Fibroblast of lung (primary cell): ENCODE measurements around the gene OCIAD1.

Experiments used
- CTCF ChIP-seq, 2 donors: IDR thresholded peaks in 1 of 2; conservative IDR thresholded peaks in 1 of 2; 1 replicate in 1 of 2; 2 replicates in 1 of 2; pipeline ENCODE4 v1.5.1; 2011 to 2012; ENCODE audit warnings: low read length in 2 of 2, control low read depth in 1 of 2, inconsistent platforms in 1 of 2, low read depth in 1 of 2, mild to moderate bottlenecking in 1 of 2
- EZH2 ChIP-seq: IDR thresholded peaks from 2 replicates; pipeline ENCODE4 v1.5.1; 2012; ENCODE audit warnings: low read length, control low read depth, mild to moderate bottlenecking; ENCODE audit errors: missing control alignments

- no peak for TF ChIP-seq CTCF (conservative IDR thresholded peaks at IDR 0.05 in 1 of 2, IDR thresholded peaks at IDR 0.05 in 1 of 2; ENCODE audit: low read depth in 1 of 2, low read length in 2 of 2)
- no peak for TF ChIP-seq EZH2
Measured at GRCh38 chr4:48910511-48910910, 79.6 kb downstream of the OCIAD1 start.
